ENCODE data around the gene CYSTM1. TPM values are rescaled to one million over a fixed set of nuclear protein-coding genes. Genes with fewer than 3 reads are reported as not detected.

CYSTM1 gene
- total and polyA plus RNA-seq, 2 donors (not counting 1 experiment from before 2014, with no cell fraction given), result 6.2 to 17.0 TPM

- Histone ChIP-seq H3K4me3 (ENCODE audit: control extremely low read depth in 1 of 5, extremely low read depth in 1 of 5, insufficient read depth in 1 of 5, low read depth in 2 of 5, low read length in 4 of 5) (no peak overlapping the region), H2AFZ (ENCODE audit: insufficient read depth, low read depth, low read length, poor library complexity, severe bottlenecking) (no peak overlapping the region), H3K27me3 (replicated peaks in 1 of 4; ENCODE audit: control extremely low read depth in 1 of 4, control insufficient read depth in 3 of 4, insufficient read depth in 4 of 4, low read length in 3 of 4) (no peaks in the 10 kb centered on the region), H3K36me3 (replicated peaks in 1 of 2; ENCODE audit: control extremely low read depth in 1 of 2, control insufficient read depth in 1 of 2, extremely low read depth in 1 of 2, insufficient read depth in 2 of 2, low read length in 1 of 2) (no peaks in the 10 kb centered on the region), H4K20me1 (ENCODE audit: control insufficient read depth, insufficient read depth, low read length, poor library complexity, severe bottlenecking) (no peaks in the 10 kb centered on the region), H3K79me2 (ENCODE audit: control insufficient read depth, insufficient read depth, low read length) (no peaks in the 10 kb centered on the region), H3K9ac (ENCODE audit: low read length) (no peak overlapping the region), H3K9me3 (ENCODE audit: control extremely low read depth in 1 of 3, control insufficient read depth in 2 of 3, insufficient read depth in 1 of 3, low read length in 2 of 3) (no peaks in the 10 kb centered on the region), H3K4me2 (replicated peaks; ENCODE audit: low read depth, low read length, poor library complexity, severe bottlenecking) (no peak overlapping the region), H3K4me1 (ENCODE audit: control insufficient read depth in 2 of 2, insufficient read depth in 2 of 2, low read length in 2 of 2) (no peaks in the 10 kb centered on the region), H3K27ac (ENCODE audit: low read length in 2 of 2) (no peak overlapping the region)
- DNase-seq (no peak), ATAC-seq (ENCODE audit: low read depth) (no peak)
- Mint-ChIP-seq H3K9me3 (ENCODE audit: insufficient read depth) (peaks cover 1% of the 10 kb centered on the region), H3K27me3 (no peaks in the 10 kb centered on the region), H3K4me3 (no peak overlapping the region), H3K4me1 (no peaks in the 10 kb centered on the region), H3K27ac (no peak overlapping the region)
- 100% methylated on average over 1 of the region's 2 CpGs for WGBS (ENCODE audit: insufficient coverage)
- POLR2A ChIA-PET, result no interaction called here
- CTCF ChIA-PET, result no interaction called here
- no peak for TF ChIP-seq CTCF (IDR thresholded peaks at IDR 0.05)
- no peak for TF ChIP-seq EZH2 (IDR thresholded peaks at IDR 0.05; ENCODE audit: borderline replicate concordance, insufficient read depth, low read depth, low read length, poor library complexity, severe bottlenecking)
- intact Hi-C loops (cut with micrococcal nuclease), result no loop called here
Observed at GRCh38 chr5:140194662-140195061, 19.7 kb downstream of the CYSTM1 start.

GRCh38 chr5:140196115-140196814 lies 21.3 kb downstream of the CYSTM1 start:
- Histone ChIP-seq H3K4me1 (ENCODE audit: control insufficient read depth in 2 of 2, insufficient read depth in 2 of 2, low read length in 2 of 2) (no peaks in the 10 kb centered on the region), H2AFZ (ENCODE audit: insufficient read depth, low read depth, low read length, poor library complexity, severe bottlenecking) (no peak overlapping the region), H3K27me3 (replicated peaks in 1 of 4; ENCODE audit: control extremely low read depth in 1 of 4, control insufficient read depth in 3 of 4, insufficient read depth in 4 of 4, low read length in 3 of 4) (no peaks in the 10 kb centered on the region), H3K9me3 (ENCODE audit: control extremely low read depth in 1 of 3, control insufficient read depth in 2 of 3, insufficient read depth in 1 of 3, low read length in 2 of 3) (no peaks in the 10 kb centered on the region), H3K36me3 (replicated peaks in 1 of 2; ENCODE audit: control extremely low read depth in 1 of 2, control insufficient read depth in 1 of 2, extremely low read depth in 1 of 2, insufficient read depth in 2 of 2, low read length in 1 of 2) (no peaks in the 10 kb centered on the region), H3K9ac (ENCODE audit: low read length) (no peak overlapping the region), H3K4me3 (ENCODE audit: control extremely low read depth in 1 of 5, extremely low read depth in 1 of 5, insufficient read depth in 1 of 5, low read depth in 2 of 5, low read length in 4 of 5) (no peak overlapping the region), H3K4me2 (replicated peaks; ENCODE audit: low read depth, low read length, poor library complexity, severe bottlenecking) (no peak overlapping the region), H3K27ac (ENCODE audit: low read length in 2 of 2) (no peak overlapping the region), H4K20me1 (ENCODE audit: control insufficient read depth, insufficient read depth, low read length, poor library complexity, severe bottlenecking) (no peaks in the 10 kb centered on the region), H3K79me2 (ENCODE audit: control insufficient read depth, insufficient read depth, low read length) (no peaks in the 10 kb centered on the region)
- ChIA-PET CTCF (no interaction called here), POLR2A (no interaction called here)
- H3K27me3 Mint-ChIP-seq, result no peaks in the 10 kb centered on the region
- intact Hi-C loops (cut with micrococcal nuclease), result no loop called here
- H3K27ac Mint-ChIP-seq, result no peak overlapping the region
- TF ChIP-seq EZH2 (IDR thresholded peaks at IDR 0.05; ENCODE audit: borderline replicate concordance, insufficient read depth, low read depth, low read length, poor library complexity, severe bottlenecking), result no peak
- no peak for TF ChIP-seq CTCF (IDR thresholded peaks at IDR 0.05)
- peaks cover 1% of the 10 kb centered on the region for H3K9me3 Mint-ChIP-seq (ENCODE audit: insufficient read depth)
- H3K4me1 Mint-ChIP-seq, result no peaks in the 10 kb centered on the region
- DNase-seq (no peak), ATAC-seq (ENCODE audit: low read depth) (no peak)
- H3K4me3 Mint-ChIP-seq, result no peak overlapping the region
- WGBS (ENCODE audit: insufficient coverage), result 83% methylated on average over 2 of the region's 2 CpGs

All from B cell (primary cell).